ENCODE data around the gene SLC19A2.

Gene SLC19A2

GRCh38 chr1:169483500-169483966, 2.2 kb downstream of the SLC19A2 start:
- Histone ChIP-seq H3K4me2 (ENCODE audit: low read length, poor library complexity, severe bottlenecking) (no peak overlapping the region), H4K91ac (ENCODE audit: low read length) (no peak overlapping the region), H2BK12ac (ENCODE audit: low read length in 2 of 2) (no peak overlapping the region), H3K18ac (ENCODE audit: low read depth in 1 of 2, low read length in 2 of 2) (peak overlapping the region; percentile 29 to 32), H2BK120ac (ENCODE audit: low read depth, low read length) (no peak overlapping the region), H3K23ac (ENCODE audit: low read length in 2 of 2) (no peak overlapping the region), H3K9ac (ENCODE audit: low read length) (peak overlapping the region; percentile 91), H4K8ac (ENCODE audit: low read length) (no peak overlapping the region), H3K27me3 (ENCODE audit: control insufficient read depth in 1 of 2, insufficient read depth in 1 of 2, low read length in 2 of 2) (no peaks in the 10 kb centered on the region), H3K27ac (ENCODE audit: low read length, poor library complexity, severe bottlenecking) (no peak overlapping the region), H2AK5ac (ENCODE audit: low read length, severe bottlenecking) (no peak overlapping the region), H3K9me3 (ENCODE audit: control insufficient read depth, low read length) (no peaks in the 10 kb centered on the region), H3K14ac (ENCODE audit: low read length in 2 of 2) (no peak overlapping the region), H3K4me3 (ENCODE audit: insufficient read depth in 1 of 2, low read depth in 1 of 2, low read length in 2 of 2) (peak overlapping the region in 1 of 2 experiments; percentile 84), H2AFZ (ENCODE audit: low read depth, low read length) (no peak overlapping the region), H3K4me1 (ENCODE audit: control insufficient read depth, insufficient read depth, low read depth, low read length) (peaks cover 2% of the 10 kb centered on the region), H2BK15ac (ENCODE audit: low read depth, poor library complexity, severe bottlenecking) (no peak overlapping the region), H2BK5ac (ENCODE audit: low read depth, low read length, poor library complexity, severe bottlenecking) (no peak overlapping the region), H3K4ac (ENCODE audit: low read depth in 1 of 2, low read length in 2 of 2) (peak overlapping the region in 1 of 2 experiments; percentile 30), H3K79me1 (replicated peaks; ENCODE audit: low read length, poor library complexity, severe bottlenecking) (peaks cover 15% of the 10 kb centered on the region), H3K36me3 (ENCODE audit: control insufficient read depth in 1 of 2, insufficient read depth in 2 of 2, low read depth in 1 of 2, low read length in 2 of 2) (no peaks in the 10 kb centered on the region)
- peak; percentile 65 for DNase-seq
- 86% methylated on average over 5 of the region's 5 CpGs for WGBS

GRCh38 chr1:169479363-169480066, 6.2 kb downstream of the SLC19A2 start:
- Histone ChIP-seq H3K9me3 (ENCODE audit: control insufficient read depth, low read length) (no peaks in the 10 kb centered on the region), H2BK120ac (ENCODE audit: low read depth, low read length) (no peak overlapping the region), H2BK12ac (ENCODE audit: low read length in 2 of 2) (no peak overlapping the region), H3K27me3 (ENCODE audit: control insufficient read depth in 1 of 2, insufficient read depth in 1 of 2, low read length in 2 of 2) (no peaks in the 10 kb centered on the region), H3K27ac (ENCODE audit: low read length, poor library complexity, severe bottlenecking) (no peak overlapping the region), H3K79me1 (replicated peaks; ENCODE audit: low read length, poor library complexity, severe bottlenecking) (peaks cover 20% of the 10 kb centered on the region), H3K4ac (ENCODE audit: low read depth in 1 of 2, low read length in 2 of 2) (no peak overlapping the region), H3K4me1 (ENCODE audit: control insufficient read depth, insufficient read depth, low read depth, low read length) (no peaks in the 10 kb centered on the region), H3K23ac (ENCODE audit: low read length in 2 of 2) (no peak overlapping the region), H3K4me2 (ENCODE audit: low read length, poor library complexity, severe bottlenecking) (no peak overlapping the region), H4K8ac (ENCODE audit: low read length) (no peak overlapping the region), H2BK15ac (ENCODE audit: low read depth, poor library complexity, severe bottlenecking) (no peak overlapping the region), H3K36me3 (ENCODE audit: control insufficient read depth in 1 of 2, insufficient read depth in 2 of 2, low read depth in 1 of 2, low read length in 2 of 2) (peaks cover 0 to 17% of the 10 kb centered on the region in 2 experiments), H3K4me3 (ENCODE audit: insufficient read depth in 1 of 2, low read depth in 1 of 2, low read length in 2 of 2) (no peak overlapping the region), H4K91ac (ENCODE audit: low read length) (no peak overlapping the region), H3K18ac (ENCODE audit: low read depth in 1 of 2, low read length in 2 of 2) (no peak overlapping the region), H2BK5ac (ENCODE audit: low read depth, low read length, poor library complexity, severe bottlenecking) (no peak overlapping the region), H3K9ac (ENCODE audit: low read length) (no peak overlapping the region), H2AFZ (ENCODE audit: low read depth, low read length) (no peak overlapping the region), H3K14ac (ENCODE audit: low read length in 2 of 2) (no peak overlapping the region), H2AK5ac (ENCODE audit: low read length, severe bottlenecking) (no peak overlapping the region)
- no peak for DNase-seq
- no CpG with 5 or more reads among the region's 1 CpG for WGBS

- no peak overlapping the region for H4K91ac ChIP-seq (ENCODE audit: low read length)
- H3K36me3 ChIP-seq (ENCODE audit: control insufficient read depth in 1 of 2, insufficient read depth in 2 of 2, low read depth in 1 of 2, low read length in 2 of 2): peaks cover 0 to 19% of the 10 kb centered on the region in 2 experiments
- no peak overlapping the region for H2BK12ac ChIP-seq (ENCODE audit: low read length in 2 of 2)
- DNase-seq: no peak
- no peaks in the 10 kb centered on the region for H3K9me3 ChIP-seq (ENCODE audit: control insufficient read depth, low read length)
- H3K18ac ChIP-seq (ENCODE audit: low read depth in 1 of 2, low read length in 2 of 2): no peak overlapping the region
- H4K8ac ChIP-seq (ENCODE audit: low read length): no peak overlapping the region
- no peak overlapping the region for H2AK5ac ChIP-seq (ENCODE audit: low read length, severe bottlenecking)
- WGBS: 90% methylated on average over 4 of the region's 5 CpGs
- H3K4ac ChIP-seq (ENCODE audit: low read depth in 1 of 2, low read length in 2 of 2): no peak overlapping the region
- H2BK5ac ChIP-seq (ENCODE audit: low read depth, low read length, poor library complexity, severe bottlenecking): no peak overlapping the region
- H3K23ac ChIP-seq (ENCODE audit: low read length in 2 of 2): no peak overlapping the region
- no peaks in the 10 kb centered on the region for H3K4me1 ChIP-seq (ENCODE audit: control insufficient read depth, insufficient read depth, low read depth, low read length)
- no peak overlapping the region for H2BK15ac ChIP-seq (ENCODE audit: low read depth, poor library complexity, severe bottlenecking)
- no peaks in the 10 kb centered on the region for H3K27me3 ChIP-seq (ENCODE audit: control insufficient read depth in 1 of 2, insufficient read depth in 1 of 2, low read length in 2 of 2)
- H2AFZ ChIP-seq (ENCODE audit: low read depth, low read length): no peak overlapping the region
- no peak overlapping the region for H3K4me2 ChIP-seq (ENCODE audit: low read length, poor library complexity, severe bottlenecking)
- H2BK120ac ChIP-seq (ENCODE audit: low read depth, low read length): no peak overlapping the region
- H3K79me1 ChIP-seq (replicated peaks; ENCODE audit: low read length, poor library complexity, severe bottlenecking): peaks cover 15% of the 10 kb centered on the region
- H3K9ac ChIP-seq (ENCODE audit: low read length): no peak overlapping the region
- no peak overlapping the region for H3K4me3 ChIP-seq (ENCODE audit: insufficient read depth in 1 of 2, low read depth in 1 of 2, low read length in 2 of 2)
- no peak overlapping the region for H3K27ac ChIP-seq (ENCODE audit: low read length, poor library complexity, severe bottlenecking)
- H3K14ac ChIP-seq (ENCODE audit: low read length in 2 of 2): no peak overlapping the region
Observed at GRCh38 chr1:169478094-169478672, 7.6 kb downstream of the SLC19A2 start.

GRCh38 chr1:169475806-169476387, 9.8 kb downstream of the SLC19A2 start:
- no peak for DNase-seq
- no peak overlapping the region for H2AFZ ChIP-seq (ENCODE audit: low read depth, low read length)
- peaks cover 14% of the 10 kb centered on the region for H3K79me1 ChIP-seq (replicated peaks; ENCODE audit: low read length, poor library complexity, severe bottlenecking)
- H3K4me2 ChIP-seq (ENCODE audit: low read length, poor library complexity, severe bottlenecking): no peak overlapping the region
- H3K14ac ChIP-seq (ENCODE audit: low read length in 2 of 2): no peak overlapping the region
- H2AK5ac ChIP-seq (ENCODE audit: low read length, severe bottlenecking): no peak overlapping the region
- WGBS: 100% methylated on average over 2 of the region's 3 CpGs
- H3K4me3 ChIP-seq (ENCODE audit: insufficient read depth in 1 of 2, low read depth in 1 of 2, low read length in 2 of 2): no peak overlapping the region
- no peak overlapping the region for H3K23ac ChIP-seq (ENCODE audit: low read length in 2 of 2)
- H2BK120ac ChIP-seq (ENCODE audit: low read depth, low read length): no peak overlapping the region
- H3K18ac ChIP-seq (ENCODE audit: low read depth in 1 of 2, low read length in 2 of 2): no peak overlapping the region
- no peak overlapping the region for H3K27ac ChIP-seq (ENCODE audit: low read length, poor library complexity, severe bottlenecking)
- H3K9ac ChIP-seq (ENCODE audit: low read length): no peak overlapping the region
- H4K8ac ChIP-seq (ENCODE audit: low read length): no peak overlapping the region
- H4K91ac ChIP-seq (ENCODE audit: low read length): no peak overlapping the region
- H3K4me1 ChIP-seq (ENCODE audit: control insufficient read depth, insufficient read depth, low read depth, low read length): no peaks in the 10 kb centered on the region
- no peak overlapping the region for H3K4ac ChIP-seq (ENCODE audit: low read depth in 1 of 2, low read length in 2 of 2)
- H2BK15ac ChIP-seq (ENCODE audit: low read depth, poor library complexity, severe bottlenecking): no peak overlapping the region
- no peak overlapping the region for H2BK5ac ChIP-seq (ENCODE audit: low read depth, low read length, poor library complexity, severe bottlenecking)
- H3K27me3 ChIP-seq (ENCODE audit: control insufficient read depth in 1 of 2, insufficient read depth in 1 of 2, low read length in 2 of 2): no peaks in the 10 kb centered on the region
- H3K36me3 ChIP-seq (ENCODE audit: control insufficient read depth in 1 of 2, insufficient read depth in 2 of 2, low read depth in 1 of 2, low read length in 2 of 2): peaks cover 0 to 23% of the 10 kb centered on the region in 2 experiments
- no peaks in the 10 kb centered on the region for H3K9me3 ChIP-seq (ENCODE audit: control insufficient read depth, low read length)
- H2BK12ac ChIP-seq (ENCODE audit: low read length in 2 of 2): no peak overlapping the region

Data from mesenchymal stem cell (in vitro differentiated cells and primary cell).